HG02759 (cell line): ENCODE results near the gene NPHP4.

ENCODE experiments used
- ATAC-seq: cut with Tn5 transposase; IDR thresholded peaks from one replicate; pipeline ENCODE4 v1.9.1; 2021; ENCODE audit warnings: mild to moderate bottlenecking, moderate library complexity; ENCODE audit not compliant: unreplicated experiment

The NPHP4 gene

GRCh38 chr1:5991381-5992025 is 722 bp downstream of the NPHP4 start:
- no peak for ATAC-seq

DNA sequence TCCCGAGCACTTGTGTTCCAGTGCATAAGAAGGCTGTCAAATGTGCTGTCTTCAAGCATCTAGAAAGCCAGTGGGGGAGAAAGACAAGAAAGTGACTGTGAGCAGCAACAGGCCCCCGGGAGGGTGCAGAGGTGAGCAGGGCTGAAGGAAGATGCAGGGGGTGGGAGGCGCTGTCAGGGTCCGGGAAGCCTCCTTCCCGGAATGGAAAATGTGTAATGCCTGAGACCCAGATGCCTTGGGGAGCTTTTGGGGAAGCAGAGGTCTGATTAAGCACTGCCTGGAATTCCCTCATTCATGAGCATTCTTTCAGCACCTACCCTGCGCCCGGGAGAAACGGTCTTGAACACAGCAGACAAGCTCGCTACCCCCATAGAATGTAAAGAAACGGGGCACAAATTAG is 1.3 kb downstream of the NPHP4 start:
- no peak for ATAC-seq

DNA sequence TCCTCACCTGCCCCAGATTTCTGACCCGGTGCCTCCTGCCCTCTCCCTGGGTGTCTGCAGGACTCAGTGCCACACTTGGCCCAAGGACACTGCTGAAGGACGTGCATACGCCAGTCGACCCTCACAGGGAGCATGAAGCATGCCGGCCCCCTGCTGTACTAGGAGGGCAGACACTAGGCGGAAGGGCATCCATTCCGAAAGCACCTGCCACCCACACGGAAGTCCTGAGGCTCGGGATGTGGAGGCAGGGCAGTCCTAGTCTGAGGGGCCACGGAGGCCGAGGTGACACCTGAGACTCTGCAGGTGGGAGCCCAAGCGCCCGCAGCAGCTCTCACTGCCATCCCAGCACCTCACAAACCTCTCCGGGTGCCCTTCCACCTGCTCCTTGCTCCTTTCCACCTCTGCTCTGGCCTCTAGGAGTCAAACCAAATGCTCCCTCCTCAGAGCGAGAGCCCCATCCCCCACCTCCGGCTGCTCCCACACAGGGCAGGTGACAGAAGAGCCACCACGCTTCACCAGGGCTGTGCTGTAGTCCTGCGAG is 2.4 kb downstream of the NPHP4 start:
- ATAC-seq, result no peak

DNA sequence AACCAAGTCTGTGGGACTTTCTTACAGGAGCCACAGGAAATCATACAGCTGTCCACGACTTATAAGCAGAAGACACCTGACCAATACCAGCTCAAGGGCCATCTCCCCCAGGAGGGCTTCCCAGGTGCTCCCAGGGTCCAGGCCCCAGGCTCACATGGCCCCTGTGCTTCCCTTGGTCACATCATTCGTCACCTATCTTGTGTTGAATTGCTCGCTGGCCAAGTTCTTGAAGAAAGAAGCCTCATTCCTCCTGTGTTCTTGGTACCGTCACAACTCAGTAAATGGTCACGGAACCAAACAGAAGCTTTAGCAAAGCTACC is 3.0 kb downstream of the NPHP4 start:
- ATAC-seq, result no peak

DNA sequence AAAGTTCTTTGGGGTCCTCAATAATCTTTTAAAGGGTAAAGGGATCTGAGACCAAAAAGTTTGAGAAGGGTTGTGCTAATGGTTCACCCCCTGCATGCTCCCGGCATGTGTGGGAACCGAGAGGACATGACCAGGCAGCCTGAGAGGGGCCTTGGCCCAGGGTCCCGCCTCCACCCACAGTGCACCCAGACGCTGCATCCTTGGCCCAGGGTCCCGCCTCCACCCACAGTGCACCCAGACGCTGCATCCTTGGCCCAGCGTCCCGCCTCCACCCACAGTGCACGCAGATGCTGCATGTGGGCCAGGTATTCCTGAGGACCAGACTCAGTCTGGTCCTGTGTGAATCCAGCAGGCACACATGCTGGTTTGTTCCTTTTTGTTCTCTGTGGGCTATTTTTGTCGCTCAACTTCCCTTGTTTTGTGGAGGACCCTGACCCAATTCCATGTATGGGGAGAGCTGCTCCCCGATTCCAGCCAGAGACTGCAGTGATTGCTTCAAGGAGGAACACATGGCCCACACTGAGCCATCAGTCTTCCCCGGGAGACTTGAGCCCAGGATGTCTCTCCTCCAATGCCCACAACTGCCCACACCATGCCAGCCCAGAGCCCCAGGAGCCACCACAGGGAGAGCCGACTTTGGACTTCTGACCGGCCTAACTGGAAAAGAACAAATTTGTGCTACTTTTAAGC is 3.5 kb downstream of the NPHP4 start:
- no peak for ATAC-seq

DNA sequence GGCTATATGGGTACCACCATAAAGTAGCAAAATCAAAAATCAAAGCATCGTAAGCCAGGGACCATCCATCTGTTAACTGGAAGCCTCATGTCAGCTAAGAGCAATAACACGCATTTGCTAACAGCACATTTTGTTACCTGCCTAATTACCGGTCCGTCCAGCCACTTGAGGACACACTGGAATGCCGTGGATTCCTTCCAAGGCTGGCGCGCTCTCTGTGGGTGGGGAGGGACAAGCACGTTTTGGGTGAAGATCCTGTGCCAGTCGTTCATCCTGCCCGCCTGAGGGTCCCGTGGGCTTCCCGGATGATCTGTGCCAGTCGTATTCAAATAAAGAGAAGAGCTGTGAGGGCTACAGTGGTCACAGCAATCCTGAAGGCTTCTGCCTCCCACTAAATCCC is 6.2 kb downstream of the NPHP4 start:
- no peak for ATAC-seq

DNA sequence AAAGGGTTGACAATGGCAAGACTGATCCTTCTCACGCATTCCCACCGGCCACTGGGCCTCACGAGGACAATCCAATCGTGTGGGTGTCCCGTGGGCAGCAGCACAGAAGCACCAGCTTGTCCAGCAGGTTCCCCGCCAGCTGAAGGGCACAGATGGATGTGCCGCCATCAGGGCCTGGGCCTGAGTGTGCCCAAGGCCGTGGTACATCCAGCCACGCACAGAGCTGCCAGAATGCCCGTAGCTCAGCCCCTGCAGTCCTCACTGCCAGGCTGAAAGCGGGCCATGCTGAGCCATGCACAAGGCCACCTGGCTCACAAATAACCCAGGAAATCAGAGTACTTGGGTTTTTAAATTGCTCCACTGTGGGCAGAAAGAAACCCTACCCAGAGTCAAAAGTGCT is 7.0 kb downstream of the NPHP4 start:
- ATAC-seq, result no peak

DNA sequence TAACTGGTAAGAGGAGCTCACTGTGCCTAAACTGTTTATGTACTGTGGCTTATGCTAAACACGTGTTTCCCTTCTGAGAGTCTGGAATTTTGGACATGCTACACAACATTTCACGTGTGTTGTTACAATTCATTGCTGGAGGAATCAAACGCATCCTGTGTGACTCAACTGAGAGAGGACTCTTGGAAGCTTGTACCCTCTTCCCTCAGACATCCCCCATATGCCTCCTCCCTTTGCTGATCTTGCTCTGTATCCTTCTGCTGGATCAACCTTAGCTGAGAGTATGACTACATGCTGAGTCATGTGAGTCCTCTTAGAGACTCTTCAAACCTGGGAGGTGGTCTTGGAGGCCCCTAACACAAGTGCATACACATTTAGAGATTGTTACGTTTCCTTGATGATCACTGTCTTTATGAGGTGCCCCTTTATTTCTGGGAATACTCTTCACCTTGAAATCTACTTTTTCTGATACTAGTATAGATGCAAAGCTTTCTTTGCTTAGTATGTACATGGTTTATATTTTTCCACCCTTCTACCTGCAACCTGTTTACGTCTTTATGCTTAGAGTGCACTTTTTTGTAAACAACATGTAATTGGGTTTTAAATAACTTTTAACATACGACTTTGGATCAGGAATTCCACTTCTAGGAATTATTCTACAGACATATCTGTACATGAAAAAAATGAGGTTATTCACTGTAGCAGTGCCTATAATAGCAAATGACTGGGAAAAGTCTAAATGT is 8.7 kb downstream of the NPHP4 start:
- no peak for ATAC-seq

DNA sequence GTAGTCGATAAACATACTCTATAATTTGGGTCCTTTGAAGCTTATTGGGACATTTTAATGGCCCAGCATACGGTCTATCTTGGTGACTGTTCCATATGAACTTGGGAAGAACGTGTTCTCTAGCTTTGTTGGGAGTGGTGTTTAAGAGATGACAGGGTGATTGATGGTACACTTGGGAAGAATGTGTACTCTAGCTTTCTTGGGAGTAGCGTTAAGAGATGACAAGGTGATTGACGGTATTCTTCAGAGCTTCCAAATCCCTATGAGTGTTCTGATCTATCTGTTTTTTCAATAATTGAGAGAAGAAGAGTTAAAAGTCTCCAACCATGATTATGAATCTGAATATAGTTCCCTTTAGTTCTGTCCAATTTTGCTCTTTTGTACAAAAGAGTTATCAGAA is 9.4 kb downstream of the NPHP4 start:
- ATAC-seq, result no peak

DNA sequence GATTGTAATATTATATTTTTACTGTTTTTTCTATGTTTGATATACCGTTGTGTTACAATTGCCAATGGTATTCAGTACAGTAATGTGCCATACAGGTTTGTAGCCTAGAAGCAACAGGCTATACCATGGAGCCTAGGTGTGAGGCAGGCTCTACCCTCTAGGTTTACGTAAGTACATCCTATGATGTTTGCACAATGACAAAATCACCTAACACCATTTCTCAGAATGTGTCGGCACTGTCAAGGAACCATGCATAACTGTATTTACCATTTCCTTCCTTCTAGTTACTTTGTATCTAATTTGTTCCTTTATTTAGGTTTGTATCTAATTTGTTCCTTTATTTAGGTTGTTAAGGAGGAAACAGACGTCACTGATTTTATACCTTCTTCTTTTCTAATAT is 9.9 kb downstream of the NPHP4 start:
- no peak for ATAC-seq

DNA sequence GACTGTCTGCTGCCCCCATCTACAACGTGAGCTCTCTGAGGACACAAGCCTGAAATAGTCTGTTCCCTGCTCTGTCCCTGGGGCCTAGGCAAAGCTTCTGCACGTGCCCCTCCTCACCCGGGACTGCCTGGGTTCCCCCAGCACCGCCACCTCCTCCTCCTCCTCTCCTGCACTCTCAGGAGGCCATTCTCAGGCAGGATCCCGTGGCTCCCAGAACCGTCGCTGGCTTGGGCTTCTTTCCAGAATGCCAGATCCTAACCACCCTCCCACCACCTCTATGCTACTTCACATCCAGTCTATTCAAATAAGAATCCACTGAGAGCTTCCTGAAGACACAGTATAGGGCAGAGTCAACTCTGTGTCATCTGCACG is 11.2 kb downstream of the NPHP4 start:
- ATAC-seq, result no peak

GRCh38 chr1:5980314-5981008 is 11.8 kb downstream of the NPHP4 start:
- ATAC-seq, result no peak

DNA sequence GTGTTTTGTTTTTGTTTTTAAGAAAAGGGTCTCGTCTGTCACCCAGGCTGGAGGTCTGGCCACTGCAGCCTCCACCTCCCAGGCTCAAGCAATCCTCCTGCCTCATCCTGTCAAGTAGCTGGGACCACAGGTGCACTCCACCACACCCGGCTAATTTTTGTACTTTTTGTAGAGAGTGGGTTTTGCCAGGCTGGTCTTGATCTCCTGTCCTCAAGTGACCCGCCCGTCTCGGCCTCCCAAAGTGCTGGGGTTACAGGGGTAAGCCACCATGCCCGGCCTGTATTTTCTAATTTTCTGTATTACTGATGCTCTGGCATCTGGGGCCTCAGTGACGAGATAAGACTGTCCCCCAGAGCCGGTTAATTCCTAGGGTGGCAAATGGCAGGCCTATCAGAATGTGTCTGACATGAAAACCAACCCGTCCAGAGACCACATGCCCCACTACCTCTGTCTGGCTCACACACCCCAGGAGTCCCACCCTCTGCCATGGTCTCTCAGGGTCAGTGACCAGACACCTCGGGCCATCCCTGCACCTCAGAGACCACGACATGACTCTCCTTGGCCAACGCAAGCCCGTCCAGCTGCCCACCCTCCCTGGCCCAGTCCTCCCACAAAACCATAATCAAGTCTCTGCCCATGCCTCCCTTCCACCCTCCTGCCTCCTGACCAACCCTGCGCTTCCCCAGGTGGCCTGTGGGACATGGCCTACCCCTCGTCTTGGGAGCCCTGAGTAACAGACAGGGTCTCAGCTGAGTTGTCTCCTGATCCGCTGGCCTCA is 12.5 kb downstream of the NPHP4 start:
- ATAC-seq, result no peak

DNA sequence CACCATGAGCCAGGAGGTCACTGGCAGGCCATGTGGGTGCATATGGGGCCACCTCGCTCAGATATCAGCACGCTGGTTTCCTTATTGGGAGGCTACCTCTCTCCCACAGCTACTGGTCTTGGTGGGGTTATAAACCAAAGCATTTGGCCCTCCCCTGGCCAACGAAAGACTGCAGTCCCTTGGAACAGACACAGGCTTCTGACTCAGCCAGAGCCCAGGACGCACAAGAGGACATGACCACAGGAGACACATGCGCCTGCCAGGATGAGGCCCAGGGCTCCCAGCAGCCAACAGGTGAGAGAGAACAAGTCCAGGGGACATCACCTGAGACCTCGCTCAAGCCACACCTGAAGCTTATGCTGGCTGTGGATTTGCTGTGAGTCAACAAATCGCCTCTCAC is 13.8 kb downstream of the NPHP4 start:
- ATAC-seq, result no peak

DNA sequence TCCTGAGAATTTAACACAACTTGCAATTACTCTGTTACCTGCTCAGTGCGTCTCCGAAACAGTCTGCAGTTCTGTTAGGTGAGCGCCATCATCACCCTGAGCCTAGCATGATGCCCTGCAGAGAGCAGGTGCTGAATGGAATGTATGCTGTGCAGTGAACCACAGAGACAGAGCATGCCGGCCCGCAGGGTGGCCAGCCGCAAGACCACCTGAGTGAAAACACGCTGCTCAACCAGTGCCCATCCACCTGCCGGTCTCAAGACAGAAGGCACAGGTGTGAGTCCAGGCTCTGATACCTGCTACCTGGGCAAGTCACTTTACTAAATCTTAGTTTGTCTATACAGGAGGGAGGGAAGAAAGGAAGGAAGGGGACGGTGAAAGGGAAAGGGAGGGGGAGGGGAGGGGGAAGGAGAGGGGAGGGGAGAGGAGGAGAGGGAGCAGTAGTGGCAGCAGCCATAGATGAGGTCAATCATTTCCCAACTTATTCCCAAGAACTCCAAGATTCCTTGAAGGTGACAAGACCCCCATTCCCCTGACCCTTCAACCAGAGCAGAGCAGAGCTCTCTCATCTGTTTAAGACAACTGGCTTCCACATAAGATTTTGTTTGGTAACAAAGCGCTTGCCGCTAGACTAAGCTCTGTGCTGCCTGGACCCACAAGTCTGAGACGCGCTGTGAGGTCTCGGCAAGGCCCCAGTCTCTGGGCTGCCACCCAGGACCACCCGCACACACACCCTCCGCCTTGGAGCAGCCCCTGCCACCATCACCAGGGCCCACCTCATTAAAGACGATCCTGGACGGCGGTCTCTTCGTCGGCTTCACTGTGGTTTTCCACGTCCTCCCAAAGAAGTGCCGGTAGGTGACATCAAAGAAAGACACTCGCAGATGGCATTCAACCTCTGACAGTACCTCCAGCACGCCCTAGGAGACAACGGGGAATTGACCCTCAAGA is 14.5 kb downstream of the NPHP4 start:
- no peak for ATAC-seq

GRCh38 chr1:5976726-5977493 is 15.3 kb downstream of the NPHP4 start:
- no peak for ATAC-seq

DNA sequence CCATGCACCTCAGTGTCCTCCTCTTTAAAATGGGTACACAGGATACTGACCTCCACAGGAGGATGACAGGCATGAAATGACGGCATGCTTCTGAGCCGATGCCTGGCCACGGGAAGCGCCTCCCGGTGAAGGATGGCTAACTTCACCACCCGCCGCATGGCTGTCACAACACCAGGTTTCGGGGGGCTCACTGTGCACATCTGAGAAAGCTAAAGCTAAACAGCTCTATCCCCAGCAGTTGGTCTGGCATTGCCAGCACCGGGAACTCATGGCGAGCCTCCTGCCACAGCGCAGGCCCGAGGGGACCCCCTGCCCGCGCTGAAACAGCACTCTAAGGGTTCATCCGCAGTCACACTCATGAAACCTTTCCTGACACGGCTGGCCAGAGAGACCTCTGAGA is 16.0 kb downstream of the NPHP4 start:
- no peak for ATAC-seq

- no peak for ATAC-seq
Observed at GRCh38 chr1:5975133-5975880, 16.9 kb downstream of the NPHP4 start.
